ENCODE measurements around the gene RAMP3. TPM values are rescaled to one million over a fixed set of nuclear protein-coding genes. Genes with fewer than 3 reads are reported as not detected.

RAMP3 gene
- total and polyA plus RNA-seq, 9 of the 15 experiments (the other 6 are each of a cell fraction or from before 2014, with no cell fraction given): not detected

GRCh38 chr7:45138433-45139267 is 18.9 kb upstream of the RAMP3 start (continued):
- TF ChIP-seq RFX1 (IDR thresholded peaks at IDR 0.05) (no peak), BHLHE40 (IDR thresholded peaks at IDR 0.05; ENCODE audit: low read length) (no peak), HDAC1 (IDR thresholded peaks at IDR 0.05) (peak in 1 of 2 experiments; percentile 46; a peak in 2 of 4 replicates), ETV5 (CRISPR knock-in tag; IDR thresholded peaks at IDR 0.05; ENCODE audit: low read depth) (no peak), RNF2 (IDR thresholded peaks at IDR 0.05) (no peak), STAT5A (IDR thresholded peaks at IDR 0.05; ENCODE audit: borderline replicate concordance, low read length) (no peak), ZNF551 (CRISPR knock-in tag; IDR thresholded peaks at IDR 0.05) (no peak), BRD4 (IDR thresholded peaks at IDR 0.05) (no peak), ZNF507 (tag; conservative IDR thresholded peaks at IDR 0.05) (no peak), ZNF778 (CRISPR knock-in tag; IDR thresholded peaks at IDR 0.05) (no peak), ZNF644 (tag; IDR thresholded peaks at IDR 0.05; ENCODE audit: low read depth) (no peak), GATAD2A (IDR thresholded peaks at IDR 0.05) (peak; percentile 59; the same call in 1 of the 2 replicates), YY1 (IDR thresholded peaks at IDR 0.05; ENCODE audit: borderline replicate concordance in 1 of 3, control insufficient read depth in 1 of 3, extremely low read depth in 1 of 3, insufficient read depth in 3 of 3, insufficient read length in 1 of 3, insufficient replicate concordance in 2 of 3, low read depth in 1 of 3, low read length in 2 of 3) (peak in 1 of 3 experiments; percentile 59), EHMT2 (IDR thresholded peaks at IDR 0.05) (peak; percentile 20; the same call in 1 of the 2 replicates), SRSF9 (IDR thresholded peaks at IDR 0.05; ENCODE audit: borderline replicate concordance, low read depth, low read length) (no peak), FOXO4 (CRISPR knock-in tag; IDR thresholded peaks at IDR 0.05) (no peak), MYC (IDR thresholded peaks at IDR 0.05; ENCODE audit: low read depth, low read length) (no peak), MYC (CRISPR knock-in tag; IDR thresholded peaks at IDR 0.05; ENCODE audit: borderline replicate concordance, low read depth) (no peak), ETS2 (tag; IDR thresholded peaks at IDR 0.05; ENCODE audit: borderline replicate concordance, poor library complexity, severe bottlenecking) (no peak), MED1 (CRISPR knock-in tag; IDR thresholded peaks at IDR 0.05; ENCODE audit: borderline replicate concordance) (no peak), GTF2B (IDR thresholded peaks at IDR 0.05; ENCODE audit: extremely low read depth, insufficient read length) (no peak), BRF1 (IDR thresholded peaks at IDR 0.05; ENCODE audit: borderline replicate concordance, extremely low read depth, insufficient read length) (no peak)
- TF ChIP-seq, protein P1, sequence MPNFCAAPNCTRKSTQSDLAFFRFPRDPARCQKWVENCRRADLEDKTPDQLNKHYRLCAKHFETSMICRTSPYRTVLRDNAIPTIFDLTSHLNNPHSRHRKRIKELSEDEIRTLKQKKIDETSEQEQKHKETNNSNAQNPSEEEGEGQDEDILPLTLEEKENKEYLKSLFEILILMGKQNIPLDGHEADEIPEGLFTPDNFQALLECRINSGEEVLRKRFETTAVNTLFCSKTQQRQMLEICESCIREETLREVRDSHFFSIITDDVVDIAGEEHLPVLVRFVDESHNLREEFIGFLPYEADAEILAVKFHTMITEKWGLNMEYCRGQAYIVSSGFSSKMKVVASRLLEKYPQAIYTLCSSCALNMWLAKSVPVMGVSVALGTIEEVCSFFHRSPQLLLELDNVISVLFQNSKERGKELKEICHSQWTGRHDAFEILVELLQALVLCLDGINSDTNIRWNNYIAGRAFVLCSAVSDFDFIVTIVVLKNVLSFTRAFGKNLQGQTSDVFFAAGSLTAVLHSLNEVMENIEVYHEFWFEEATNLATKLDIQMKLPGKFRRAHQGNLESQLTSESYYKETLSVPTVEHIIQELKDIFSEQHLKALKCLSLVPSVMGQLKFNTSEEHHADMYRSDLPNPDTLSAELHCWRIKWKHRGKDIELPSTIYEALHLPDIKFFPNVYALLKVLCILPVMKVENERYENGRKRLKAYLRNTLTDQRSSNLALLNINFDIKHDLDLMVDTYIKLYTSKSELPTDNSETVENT (CRISPR knock-in tag; IDR thresholded peaks at IDR 0.05): no peak
- TF ChIP-seq, protein P2, sequence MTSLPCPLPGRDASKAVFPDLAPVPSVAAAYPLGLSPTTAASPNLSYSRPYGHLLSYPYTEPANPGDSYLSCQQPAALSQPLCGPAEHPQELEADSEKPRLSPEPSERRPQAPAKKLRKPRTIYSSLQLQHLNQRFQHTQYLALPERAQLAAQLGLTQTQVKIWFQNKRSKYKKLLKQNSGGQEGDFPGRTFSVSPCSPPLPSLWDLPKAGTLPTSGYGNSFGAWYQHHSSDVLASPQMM (CRISPR knock-in tag; IDR thresholded peaks at IDR 0.05): no peak
